ENCODE results near the gene USH2A.

USH2A gene, protein sequence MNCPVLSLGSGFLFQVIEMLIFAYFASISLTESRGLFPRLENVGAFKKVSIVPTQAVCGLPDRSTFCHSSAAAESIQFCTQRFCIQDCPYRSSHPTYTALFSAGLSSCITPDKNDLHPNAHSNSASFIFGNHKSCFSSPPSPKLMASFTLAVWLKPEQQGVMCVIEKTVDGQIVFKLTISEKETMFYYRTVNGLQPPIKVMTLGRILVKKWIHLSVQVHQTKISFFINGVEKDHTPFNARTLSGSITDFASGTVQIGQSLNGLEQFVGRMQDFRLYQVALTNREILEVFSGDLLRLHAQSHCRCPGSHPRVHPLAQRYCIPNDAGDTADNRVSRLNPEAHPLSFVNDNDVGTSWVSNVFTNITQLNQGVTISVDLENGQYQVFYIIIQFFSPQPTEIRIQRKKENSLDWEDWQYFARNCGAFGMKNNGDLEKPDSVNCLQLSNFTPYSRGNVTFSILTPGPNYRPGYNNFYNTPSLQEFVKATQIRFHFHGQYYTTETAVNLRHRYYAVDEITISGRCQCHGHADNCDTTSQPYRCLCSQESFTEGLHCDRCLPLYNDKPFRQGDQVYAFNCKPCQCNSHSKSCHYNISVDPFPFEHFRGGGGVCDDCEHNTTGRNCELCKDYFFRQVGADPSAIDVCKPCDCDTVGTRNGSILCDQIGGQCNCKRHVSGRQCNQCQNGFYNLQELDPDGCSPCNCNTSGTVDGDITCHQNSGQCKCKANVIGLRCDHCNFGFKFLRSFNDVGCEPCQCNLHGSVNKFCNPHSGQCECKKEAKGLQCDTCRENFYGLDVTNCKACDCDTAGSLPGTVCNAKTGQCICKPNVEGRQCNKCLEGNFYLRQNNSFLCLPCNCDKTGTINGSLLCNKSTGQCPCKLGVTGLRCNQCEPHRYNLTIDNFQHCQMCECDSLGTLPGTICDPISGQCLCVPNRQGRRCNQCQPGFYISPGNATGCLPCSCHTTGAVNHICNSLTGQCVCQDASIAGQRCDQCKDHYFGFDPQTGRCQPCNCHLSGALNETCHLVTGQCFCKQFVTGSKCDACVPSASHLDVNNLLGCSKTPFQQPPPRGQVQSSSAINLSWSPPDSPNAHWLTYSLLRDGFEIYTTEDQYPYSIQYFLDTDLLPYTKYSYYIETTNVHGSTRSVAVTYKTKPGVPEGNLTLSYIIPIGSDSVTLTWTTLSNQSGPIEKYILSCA (N-terminal part only)

DNA sequence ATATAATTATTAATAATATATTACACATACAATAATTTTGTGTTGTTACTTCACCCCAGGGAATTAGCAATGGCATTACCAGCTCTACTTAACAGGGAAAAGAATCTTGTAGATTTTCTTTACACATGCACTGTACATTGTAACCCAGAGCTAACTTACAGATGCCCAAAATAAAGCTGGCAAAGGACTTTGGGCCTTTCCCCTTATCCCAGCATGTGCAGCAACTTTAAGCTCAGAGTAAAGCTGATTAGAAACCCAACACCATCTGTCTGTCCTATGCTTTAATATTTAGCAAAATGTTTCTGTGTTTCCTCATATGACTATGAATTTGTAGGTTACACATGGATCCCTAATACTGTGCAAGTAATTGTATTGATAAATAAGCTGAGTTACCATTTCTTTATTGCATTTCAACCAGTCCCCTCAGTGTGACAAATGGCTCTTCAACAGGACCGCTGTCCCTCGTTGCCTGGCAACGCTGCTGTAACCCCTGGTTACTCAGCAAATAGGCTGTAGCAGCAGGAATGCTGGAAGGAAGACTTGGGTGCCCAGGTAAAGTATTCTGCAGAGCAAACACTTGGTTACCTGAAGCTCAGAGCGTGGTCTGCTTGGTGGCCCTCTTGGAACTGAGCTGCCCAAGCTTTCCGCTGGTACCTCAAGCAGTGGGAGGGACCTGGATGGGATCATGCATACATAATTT is at the start of gene USH2A:
USH2A (minus strand) TSS at position 628 of the 700 bp plus-strand sequence. CDS start 1,112 bp downstream, outside the sequence.
- no peak for DNase-seq (ENCODE audit: low read depth)
- TF ChIP-seq, protein P1, sequence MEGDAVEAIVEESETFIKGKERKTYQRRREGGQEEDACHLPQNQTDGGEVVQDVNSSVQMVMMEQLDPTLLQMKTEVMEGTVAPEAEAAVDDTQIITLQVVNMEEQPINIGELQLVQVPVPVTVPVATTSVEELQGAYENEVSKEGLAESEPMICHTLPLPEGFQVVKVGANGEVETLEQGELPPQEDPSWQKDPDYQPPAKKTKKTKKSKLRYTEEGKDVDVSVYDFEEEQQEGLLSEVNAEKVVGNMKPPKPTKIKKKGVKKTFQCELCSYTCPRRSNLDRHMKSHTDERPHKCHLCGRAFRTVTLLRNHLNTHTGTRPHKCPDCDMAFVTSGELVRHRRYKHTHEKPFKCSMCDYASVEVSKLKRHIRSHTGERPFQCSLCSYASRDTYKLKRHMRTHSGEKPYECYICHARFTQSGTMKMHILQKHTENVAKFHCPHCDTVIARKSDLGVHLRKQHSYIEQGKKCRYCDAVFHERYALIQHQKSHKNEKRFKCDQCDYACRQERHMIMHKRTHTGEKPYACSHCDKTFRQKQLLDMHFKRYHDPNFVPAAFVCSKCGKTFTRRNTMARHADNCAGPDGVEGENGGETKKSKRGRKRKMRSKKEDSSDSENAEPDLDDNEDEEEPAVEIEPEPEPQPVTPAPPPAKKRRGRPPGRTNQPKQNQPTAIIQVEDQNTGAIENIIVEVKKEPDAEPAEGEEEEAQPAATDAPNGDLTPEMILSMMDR (IDR thresholded peaks at IDR 0.05; ENCODE audit: low read depth, low read length, missing control alignments): no peak
- in situ Hi-C loops (cut with HindIII; ENCODE audit: low sequenced_read_pairs): no loop called here
- no peak within 1 kb of the TSS for H3K4me3 ChIP-seq (ENCODE audit: low read depth, low read length)

GRCh38 chr1:216466162-216466801 is 43.0 kb upstream of the USH2A start:
- in situ Hi-C loops (cut with HindIII; ENCODE audit: low sequenced_read_pairs): no loop called here
- no peak overlapping the region for H3K4me3 ChIP-seq (ENCODE audit: low read depth, low read length)
- TF ChIP-seq, protein P1 (IDR thresholded peaks at IDR 0.05; ENCODE audit: low read depth, low read length, missing control alignments): no peak
- no peak for DNase-seq (ENCODE audit: low read depth)

- TF ChIP-seq, protein P1 (IDR thresholded peaks at IDR 0.05; ENCODE audit: low read depth, low read length, missing control alignments): no peak
- in situ Hi-C loops (cut with HindIII; ENCODE audit: low sequenced_read_pairs): no loop called here
- DNase-seq (ENCODE audit: low read depth): peak; percentile 63
- H3K4me3 ChIP-seq (ENCODE audit: low read depth, low read length): no peak overlapping the region
These were observed 41.2 kb upstream of the USH2A start for GRCh38 chr1:216464489-216464888.

DNA sequence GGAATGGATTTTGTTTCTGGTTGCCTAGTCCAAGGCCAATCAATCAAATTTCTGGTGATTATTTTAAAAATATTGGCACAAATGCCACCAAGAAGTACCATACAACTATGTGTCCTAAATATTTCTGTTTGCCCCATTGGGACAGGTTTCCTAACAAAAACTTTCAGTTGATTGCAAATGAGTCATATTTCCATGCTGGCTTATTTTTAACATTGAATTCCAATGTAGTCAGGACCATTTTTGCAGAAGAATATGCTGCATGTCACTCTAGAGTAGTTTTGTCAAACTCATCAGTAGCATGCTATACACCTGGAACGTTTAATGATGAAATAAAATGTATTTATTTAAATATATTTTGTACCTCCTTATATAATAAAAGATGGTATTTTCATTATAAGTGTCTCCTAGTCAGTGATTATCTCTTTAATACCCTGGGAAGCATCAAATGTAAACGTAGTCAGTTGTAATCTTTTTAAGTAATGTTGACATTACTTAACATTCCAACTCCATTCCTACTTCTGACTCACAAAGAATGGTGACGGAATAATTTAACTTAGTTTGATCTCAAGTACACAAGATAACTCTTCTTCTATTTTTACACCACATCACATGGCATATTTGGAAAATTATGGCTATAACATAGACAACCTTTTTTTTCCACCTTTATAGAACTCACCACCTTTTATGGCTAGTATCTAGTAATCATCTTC is 39.0 kb upstream of the USH2A start:
- TF ChIP-seq, protein P1 (IDR thresholded peaks at IDR 0.05; ENCODE audit: low read depth, low read length, missing control alignments): no peak
- in situ Hi-C loops (cut with HindIII; ENCODE audit: low sequenced_read_pairs): no loop called here
- DNase-seq (ENCODE audit: low read depth): no peak
- no peak overlapping the region for H3K4me3 ChIP-seq (ENCODE audit: low read depth, low read length)

GRCh38 chr1:216461466-216461865 is 38.2 kb upstream of the USH2A start:
- TF ChIP-seq, protein P1 (IDR thresholded peaks at IDR 0.05; ENCODE audit: low read depth, low read length, missing control alignments): no peak
- no peak for DNase-seq (ENCODE audit: low read depth)
- in situ Hi-C loops (cut with HindIII; ENCODE audit: low sequenced_read_pairs): no loop called here
- no peak overlapping the region for H3K4me3 ChIP-seq (ENCODE audit: low read depth, low read length)
